Measurements from ENCODE around the gene IKZF2.

GRCh38 chr2:213089438-213089837 is 62.0 kb downstream of the IKZF2 start:
- TF ChIP-seq POLR2A (IDR thresholded peaks at IDR 0.05; ENCODE audit: borderline replicate concordance, extremely low read depth, insufficient read depth, insufficient read length) (no peak), CTCF (IDR thresholded peaks at IDR 0.05 in 2 of 3, conservative IDR thresholded peaks at IDR 0.05 in 1 of 3; ENCODE audit: borderline replicate concordance in 1 of 3, insufficient read depth in 1 of 3, low read depth in 2 of 3, low read length in 2 of 3) (no peak), ZFX (IDR thresholded peaks at IDR 0.05) (no peak)
